Measurements from ENCODE around the gene MED16.

DNA sequence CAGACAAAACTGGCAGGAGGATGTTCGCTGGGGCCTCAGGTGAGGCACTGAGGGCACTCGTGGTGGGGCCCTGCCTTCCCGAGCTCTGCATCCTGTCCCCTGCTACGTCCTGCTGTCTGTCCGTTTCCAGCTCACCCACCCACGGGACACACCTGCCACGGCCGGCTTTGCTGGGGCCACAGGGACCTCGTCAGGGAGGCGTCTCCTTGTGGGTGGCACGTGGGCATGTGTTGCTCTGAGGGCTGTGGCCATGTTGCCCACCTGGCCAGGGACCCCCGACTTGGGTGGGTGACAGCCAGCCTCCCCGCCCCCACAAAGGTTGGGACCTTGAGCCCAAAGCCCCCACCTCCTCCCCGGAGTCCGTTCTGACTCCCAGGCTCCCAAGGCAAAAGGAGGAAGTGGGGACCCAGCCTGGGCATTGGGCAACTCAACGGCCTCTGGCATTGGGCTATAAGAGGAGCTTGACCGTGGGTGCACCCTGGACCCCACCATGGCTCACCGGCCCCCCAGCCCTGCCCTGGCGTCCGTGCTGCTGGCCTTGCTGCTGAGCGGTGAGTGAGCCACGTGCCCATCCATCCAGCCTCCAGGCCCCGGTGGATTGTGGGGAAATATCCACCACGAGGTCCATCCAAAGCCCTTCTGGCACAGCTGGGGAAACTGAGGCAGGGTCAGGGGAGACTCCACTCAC lies 52.3 kb downstream of the MED16 start, which contains the start of gene PRTN3:
- TF ChIP-seq POLR2A (IDR thresholded peaks at IDR 0.05; ENCODE audit: low read depth, low read length) = no peak
- TF ChIP-seq POLR2AphosphoS5 (IDR thresholded peaks at IDR 0.05; ENCODE audit: low read depth, low read length) = no peak
- TF ChIP-seq TAF1 (IDR thresholded peaks at IDR 0.05; ENCODE audit: low read depth, low read length) = no peak
- TF ChIP-seq POU2F2 (IDR thresholded peaks at IDR 0.05; ENCODE audit: low read depth, low read length) = no peak
- TF ChIP-seq PAX5 (IDR thresholded peaks at IDR 0.05; ENCODE audit: insufficient read depth, low read length, severe bottlenecking) = no peak

Data from GM12891 (cell line).